Measurements from ENCODE around the gene CD36. TPM values are rescaled to one million over a fixed set of nuclear protein-coding genes. Genes with fewer than 3 reads are reported as not detected.

The CD36 gene
- total RNA-seq, 3 donors from 2014 or later = 240 to 2,026 (median 919) TPM

DNA sequence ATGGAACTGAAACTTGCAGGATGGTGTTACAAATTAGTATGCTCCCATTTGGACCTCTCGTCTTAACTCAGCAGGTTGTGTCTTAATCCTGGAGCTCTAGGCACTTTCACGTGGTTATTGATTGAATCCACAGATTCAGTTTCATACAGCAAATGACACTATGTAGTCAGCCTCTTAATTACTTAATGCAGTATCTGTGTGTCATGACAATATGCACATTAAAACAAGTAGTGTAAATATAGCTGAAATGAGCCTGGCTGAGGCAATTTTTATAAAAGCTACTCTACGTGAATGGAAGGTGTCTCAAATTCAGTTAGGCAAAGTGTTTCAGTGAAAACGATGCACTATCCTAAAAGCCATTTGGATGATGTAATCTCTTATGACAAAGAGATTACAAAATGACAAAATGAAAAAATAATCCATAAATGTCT lies 86.8 kb downstream of the CD36 start:
- H3K4me3 ChIP-seq = no peak overlapping the region
- no peaks in the 10 kb centered on the region for H3K27me3 ChIP-seq
- DNase-seq (ENCODE audit: low spot score in 2 of 2) = no peak
- intact Hi-C loops (cut with DNase I; ENCODE audit: low total_unique reads) = no loop called here
- no peak overlapping the region for H3K27ac ChIP-seq
- no peaks in the 10 kb centered on the region for H3K9me3 ChIP-seq
- TF ChIP-seq POLR2A (IDR thresholded peaks at IDR 0.05) = no peak
- TF ChIP-seq POLR2AphosphoS5 (IDR thresholded peaks at IDR 0.05) = no peak
- TF ChIP-seq, protein P1, sequence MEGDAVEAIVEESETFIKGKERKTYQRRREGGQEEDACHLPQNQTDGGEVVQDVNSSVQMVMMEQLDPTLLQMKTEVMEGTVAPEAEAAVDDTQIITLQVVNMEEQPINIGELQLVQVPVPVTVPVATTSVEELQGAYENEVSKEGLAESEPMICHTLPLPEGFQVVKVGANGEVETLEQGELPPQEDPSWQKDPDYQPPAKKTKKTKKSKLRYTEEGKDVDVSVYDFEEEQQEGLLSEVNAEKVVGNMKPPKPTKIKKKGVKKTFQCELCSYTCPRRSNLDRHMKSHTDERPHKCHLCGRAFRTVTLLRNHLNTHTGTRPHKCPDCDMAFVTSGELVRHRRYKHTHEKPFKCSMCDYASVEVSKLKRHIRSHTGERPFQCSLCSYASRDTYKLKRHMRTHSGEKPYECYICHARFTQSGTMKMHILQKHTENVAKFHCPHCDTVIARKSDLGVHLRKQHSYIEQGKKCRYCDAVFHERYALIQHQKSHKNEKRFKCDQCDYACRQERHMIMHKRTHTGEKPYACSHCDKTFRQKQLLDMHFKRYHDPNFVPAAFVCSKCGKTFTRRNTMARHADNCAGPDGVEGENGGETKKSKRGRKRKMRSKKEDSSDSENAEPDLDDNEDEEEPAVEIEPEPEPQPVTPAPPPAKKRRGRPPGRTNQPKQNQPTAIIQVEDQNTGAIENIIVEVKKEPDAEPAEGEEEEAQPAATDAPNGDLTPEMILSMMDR (IDR thresholded peaks at IDR 0.05) = no peak
- no peaks in the 10 kb centered on the region for H3K36me3 ChIP-seq
- H3K4me1 ChIP-seq = no peaks in the 10 kb centered on the region

Other genes with a start within 250 kb of the CD36 start
- gene GNAT3, start 126.6 kb upstream of the CD36 start, total RNA-seq = not detected

All from breast epithelium (tissue), 4 donors.